Measurements from ENCODE around the gene ZCWPW1. TPM values are rescaled to one million over a fixed set of nuclear protein-coding genes. Genes with fewer than 3 reads are reported as not detected.

Gene ZCWPW1, protein sequence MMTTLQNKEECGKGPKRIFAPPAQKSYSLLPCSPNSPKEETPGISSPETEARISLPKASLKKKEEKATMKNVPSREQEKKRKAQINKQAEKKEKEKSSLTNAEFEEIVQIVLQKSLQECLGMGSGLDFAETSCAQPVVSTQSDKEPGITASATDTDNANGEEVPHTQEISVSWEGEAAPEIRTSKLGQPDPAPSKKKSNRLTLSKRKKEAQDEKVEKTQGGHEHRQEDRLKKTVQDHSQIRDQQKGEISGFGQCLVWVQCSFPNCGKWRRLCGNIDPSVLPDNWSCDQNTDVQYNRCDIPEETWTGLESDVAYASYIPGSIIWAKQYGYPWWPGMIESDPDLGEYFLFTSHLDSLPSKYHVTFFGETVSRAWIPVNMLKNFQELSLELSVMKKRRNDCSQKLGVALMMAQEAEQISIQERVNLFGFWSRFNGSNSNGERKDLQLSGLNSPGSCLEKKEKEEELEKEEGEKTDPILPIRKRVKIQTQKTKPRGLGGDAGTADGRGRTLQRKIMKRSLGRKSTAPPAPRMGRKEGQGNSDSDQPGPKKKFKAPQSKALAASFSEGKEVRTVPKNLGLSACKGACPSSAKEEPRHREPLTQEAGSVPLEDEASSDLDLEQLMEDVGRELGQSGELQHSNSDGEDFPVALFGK
- total RNA-seq = 0.25 and 0.81 TPM in 2 replicates

DNA sequence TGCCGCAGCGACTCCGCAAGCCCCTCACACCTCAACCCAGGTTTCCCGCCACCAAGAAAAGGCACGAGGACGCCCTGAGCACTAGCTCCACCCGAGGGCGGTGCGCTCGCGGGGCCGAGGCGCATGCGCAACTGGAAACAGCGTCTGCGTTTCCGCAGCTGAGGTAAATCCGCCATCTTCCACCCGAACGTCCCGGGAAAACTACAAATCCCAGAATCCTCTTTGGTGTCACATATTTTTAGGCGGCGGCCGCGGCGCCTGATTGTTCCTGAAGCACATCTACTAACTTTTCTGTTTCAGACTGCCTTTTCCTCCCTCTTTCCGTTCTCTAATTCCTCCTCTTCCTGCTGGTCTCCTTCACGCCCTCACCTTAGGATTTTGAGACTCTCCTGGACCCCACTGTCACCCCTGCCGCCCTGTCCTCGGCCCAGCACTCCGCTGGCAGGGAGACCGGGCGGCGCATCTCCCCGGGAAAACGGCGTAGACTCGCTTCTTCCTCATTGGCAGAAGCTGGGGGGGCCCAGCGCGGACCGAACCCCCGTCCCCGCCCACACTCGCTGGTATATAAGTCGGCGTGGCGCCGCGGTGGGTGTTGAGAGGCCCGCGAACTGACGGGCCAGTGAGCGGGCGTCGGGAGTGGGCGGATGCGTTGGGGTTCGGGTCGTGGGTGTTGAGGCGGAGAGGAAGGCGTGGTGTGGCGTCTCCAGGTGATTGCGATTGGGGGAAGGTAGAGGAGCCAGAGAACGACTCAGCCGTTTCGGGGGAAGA, at the start of gene ZCWPW1:
Gene ZCWPW1, minus strand, starts transcription at position 505 of the 768 bp plus-strand sequence. CDS start 8,054 bp downstream, outside the sequence.

DNA sequence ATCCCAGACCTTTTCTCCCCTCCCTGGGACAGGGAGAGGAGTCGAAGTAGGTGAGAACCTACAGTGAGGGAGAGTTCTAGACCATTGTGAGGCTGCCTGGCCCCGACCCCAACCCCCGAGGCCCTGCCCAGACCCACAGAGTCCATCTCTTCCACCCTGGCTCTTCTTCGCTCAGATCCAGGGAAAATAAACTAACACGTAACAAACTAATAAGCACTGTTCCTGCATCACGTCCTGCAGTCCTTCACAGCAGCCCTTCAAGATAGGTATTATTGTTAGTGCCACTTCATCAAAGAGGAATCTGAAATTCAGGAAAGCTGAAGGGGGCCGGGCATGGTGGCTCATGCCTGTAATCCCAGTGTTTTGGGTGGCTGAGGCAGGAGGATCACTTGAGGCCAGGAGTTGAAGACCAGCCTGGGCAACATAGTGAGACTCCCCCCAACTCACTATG, 35.7 kb upstream of the ZCWPW1 start, which contains the start of gene SPACDR:
Gene SPACDR, minus strand, starts transcription at position 51 of the 451 bp plus-strand sequence. CDS start 235 bp downstream, outside the sequence.

DNA sequence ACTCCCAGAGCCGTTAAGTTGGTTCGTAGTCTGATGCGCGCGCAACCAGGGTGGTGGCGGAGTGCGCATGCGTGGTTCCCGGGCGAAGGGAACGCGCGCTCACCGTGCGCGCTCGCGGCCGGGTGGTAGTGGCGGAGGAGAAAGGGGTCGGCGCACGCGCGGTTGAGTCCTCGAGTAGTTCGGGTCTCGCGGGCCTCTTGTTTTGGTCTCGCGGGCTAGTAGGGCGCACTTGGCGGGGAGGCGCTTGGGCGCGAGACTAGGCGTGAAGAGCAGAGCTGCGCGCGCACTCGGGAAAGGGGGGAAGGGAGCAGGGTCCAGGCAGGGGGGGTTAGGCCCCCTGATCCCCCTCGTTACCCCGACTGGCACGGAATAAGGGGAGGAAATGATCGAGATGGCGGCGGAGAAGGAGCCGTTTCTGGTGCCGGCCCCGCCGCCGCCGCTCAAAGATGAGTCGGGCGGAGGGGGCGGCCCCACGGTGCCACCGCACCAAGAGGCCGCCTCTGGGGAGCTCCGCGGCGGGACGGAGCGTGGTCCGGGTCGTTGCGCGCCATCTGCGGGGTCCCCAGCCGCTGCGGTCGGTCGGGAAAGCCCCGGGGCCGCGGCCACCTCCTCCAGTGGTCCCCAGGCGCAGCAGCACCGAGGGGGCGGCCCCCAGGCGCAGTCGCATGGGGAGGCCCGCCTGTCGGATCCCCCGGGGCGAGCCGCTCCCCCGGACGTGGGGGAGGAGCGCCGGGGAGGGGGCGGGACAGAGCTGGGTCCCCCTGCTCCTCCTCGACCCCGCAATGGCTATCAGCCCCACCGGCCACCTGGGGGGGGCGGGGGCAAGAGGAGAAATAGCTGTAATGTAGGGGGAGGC, 1.4 kb upstream of the ZCWPW1 start, which contains the start of gene MEPCE:
Gene MEPCE, plus strand, starts transcription at position 195 of the 856 bp plus-strand sequence. Its CDS starts 188 bp downstream, at position 383.

DNA sequence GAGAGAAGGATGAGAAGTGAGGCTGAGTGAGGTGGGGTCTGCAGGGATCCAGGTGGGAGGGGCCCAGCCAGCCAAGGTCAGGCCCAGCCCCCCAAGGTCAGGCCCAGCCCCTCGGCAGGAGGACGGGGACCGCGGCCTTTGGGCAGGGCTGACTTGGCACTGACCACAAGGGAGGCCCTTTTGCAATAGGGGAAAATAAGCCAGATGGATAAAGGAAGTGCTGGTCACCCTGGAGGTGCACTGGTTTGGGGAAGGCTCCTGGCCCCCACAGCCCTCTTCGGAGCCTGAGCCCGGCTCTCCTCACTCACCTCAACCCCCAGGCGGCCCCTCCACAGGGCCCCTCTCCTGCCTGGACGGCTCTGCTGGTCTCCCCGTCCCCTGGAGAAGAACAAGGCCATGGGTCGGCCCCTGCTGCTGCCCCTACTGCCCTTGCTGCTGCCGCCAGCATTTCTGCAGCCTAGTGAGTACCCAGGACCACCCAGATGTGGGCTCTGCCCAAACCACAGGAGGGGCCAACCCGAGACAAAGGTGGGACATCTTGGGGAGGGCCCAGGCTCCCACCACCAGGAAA, 55.2 kb downstream of the ZCWPW1 start, which contains the start of gene PILRA:
Gene PILRA, plus strand, starts transcription at position 227 of the 571 bp plus-strand sequence. Its CDS starts 170 bp downstream, at position 397.

DNA sequence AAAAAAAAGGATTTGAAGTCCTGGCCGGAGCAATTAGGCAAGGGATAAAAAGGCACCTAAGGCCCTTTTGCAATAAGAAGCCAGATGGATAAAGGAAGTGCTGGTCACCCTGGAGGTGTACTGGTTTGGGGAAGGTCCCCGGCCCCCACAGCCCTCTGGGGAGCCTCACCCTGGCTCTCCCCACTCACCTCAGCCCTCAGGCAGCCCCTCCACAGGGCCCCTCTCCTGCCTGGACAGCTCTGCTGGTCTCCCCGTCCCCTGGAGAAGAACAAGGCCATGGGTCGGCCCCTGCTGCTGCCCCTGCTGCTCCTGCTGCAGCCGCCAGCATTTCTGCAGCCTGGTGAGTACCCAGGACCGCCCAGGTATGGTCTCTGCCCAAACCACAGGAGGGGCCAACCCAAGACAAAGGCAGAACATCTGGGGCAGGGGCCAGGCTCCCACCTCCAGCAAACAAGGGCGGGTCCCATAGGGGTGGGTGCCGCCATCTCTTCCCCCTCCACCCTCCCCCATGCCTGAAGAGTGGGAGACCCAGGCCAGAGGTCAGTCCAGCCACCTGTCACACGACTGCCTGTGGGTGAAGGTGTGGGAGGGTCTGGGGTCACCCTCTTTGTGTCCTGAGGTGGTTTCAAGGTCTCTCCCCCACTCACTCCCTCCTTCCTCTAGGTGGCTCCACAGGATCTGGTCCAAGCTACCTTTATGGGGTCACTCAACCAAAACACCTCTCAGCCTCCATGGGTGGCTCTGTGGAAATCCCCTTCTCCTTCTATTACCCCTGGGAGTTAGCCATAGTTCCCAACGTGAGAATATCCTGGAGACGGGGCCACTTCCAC, 70.3 kb downstream of the ZCWPW1 start, which contains the start of gene PILRB:
Gene PILRB, plus strand, starts transcription at position 91 of the 830 bp plus-strand sequence. Its CDS starts 186 bp downstream, at position 277.

Other genes starting within 250 kb of the ZCWPW1 start
- gene PVRIG, start 208.8 kb downstream of the ZCWPW1 start, total RNA-seq = not detected in 2 replicates
- gene SPDYE3, start 121.0 kb downstream of the ZCWPW1 start, total RNA-seq = not detected in 2 replicates
- gene PILRB, start 70.6 kb downstream of the ZCWPW1 start, total RNA-seq = 10.6 and 12.5 TPM in 2 replicates
- not detected in 2 replicates for gene PILRA, start 55.2 kb downstream of the ZCWPW1 start, total RNA-seq
- 26.4 and 30.4 TPM in 2 replicates for gene MEPCE, start 1.1 kb upstream of the ZCWPW1 start, total RNA-seq
- 40.4 and 54.1 TPM in 2 replicates for gene PPP1R35, start 7.8 kb upstream of the ZCWPW1 start, total RNA-seq
- gene SPACDR, start 35.6 kb upstream of the ZCWPW1 start, total RNA-seq = 0.89 TPM in 1 of 2 replicates, not detected in the other
- gene TSC22D4, start 50.5 kb upstream of the ZCWPW1 start, total RNA-seq = 48.2 and 60.7 TPM in 2 replicates
- 0.16 and 4.2 TPM in 2 replicates for gene NYAP1, start 55.2 kb upstream of the ZCWPW1 start, total RNA-seq
- gene AGFG2, start 110.5 kb upstream of the ZCWPW1 start, total RNA-seq = 11.8 and 20.7 TPM in 2 replicates
- 0.51 and 2.8 TPM in 2 replicates for gene SAP25, start 145.2 kb upstream of the ZCWPW1 start, total RNA-seq
- gene LRCH4, start 157.4 kb upstream of the ZCWPW1 start, total RNA-seq = 30.1 and 33.6 TPM in 2 replicates
- gene FBXO24, start 157.6 kb upstream of the ZCWPW1 start, total RNA-seq = 0.33 and 0.89 TPM in 2 replicates
- gene PCOLCE, start 173.7 kb upstream of the ZCWPW1 start, total RNA-seq = 15.8 and 58.8 TPM in 2 replicates
- gene MOSPD3, start 183.8 kb upstream of the ZCWPW1 start, total RNA-seq = 21.5 and 42.8 TPM in 2 replicates
- gene TFR2, start 212.8 kb upstream of the ZCWPW1 start, total RNA-seq = 0.33 and 0.63 TPM in 2 replicates
- gene ACTL6B, start 227.7 kb upstream of the ZCWPW1 start, total RNA-seq = not detected in 2 replicates
- 378 and 380 TPM in 2 replicates for gene GNB2, start 245.0 kb upstream of the ZCWPW1 start, total RNA-seq

All from mesangial cell (primary cell).